Ovary (tissue), 3 donors: ENCODE data around the gene ITPKA.

ENCODE experiments used
- CTCF ChIP-seq, 3 donors: fragments of 450-650 bp in 2 of 3; fragments of 200-600 bp in 1 of 3; IDR thresholded peaks; one replicate each; pipeline versions ENCODE4 v1.5.1 to v1.8.0; 2016 to 2022; ENCODE audit warnings: antibody characterized with exemption in 3 of 3, mild to moderate bottlenecking in 1 of 3
- EP300 ChIP-seq: sonication (generic); formaldehyde crosslinking; IDR thresholded peaks from one replicate; pipeline ENCODE4 v1.6.1; 2017; ENCODE audit warnings: antibody characterized with exemption
- POLR2A ChIP-seq: fragments of 450-650 bp; IDR thresholded peaks from one replicate; pipeline ENCODE4 v1.6.1; 2017; ENCODE audit warnings: antibody characterized with exemption, mild to moderate bottlenecking, moderate library complexity
- donor health status: DM: no; HTN: no; CAD: no.

DNA sequence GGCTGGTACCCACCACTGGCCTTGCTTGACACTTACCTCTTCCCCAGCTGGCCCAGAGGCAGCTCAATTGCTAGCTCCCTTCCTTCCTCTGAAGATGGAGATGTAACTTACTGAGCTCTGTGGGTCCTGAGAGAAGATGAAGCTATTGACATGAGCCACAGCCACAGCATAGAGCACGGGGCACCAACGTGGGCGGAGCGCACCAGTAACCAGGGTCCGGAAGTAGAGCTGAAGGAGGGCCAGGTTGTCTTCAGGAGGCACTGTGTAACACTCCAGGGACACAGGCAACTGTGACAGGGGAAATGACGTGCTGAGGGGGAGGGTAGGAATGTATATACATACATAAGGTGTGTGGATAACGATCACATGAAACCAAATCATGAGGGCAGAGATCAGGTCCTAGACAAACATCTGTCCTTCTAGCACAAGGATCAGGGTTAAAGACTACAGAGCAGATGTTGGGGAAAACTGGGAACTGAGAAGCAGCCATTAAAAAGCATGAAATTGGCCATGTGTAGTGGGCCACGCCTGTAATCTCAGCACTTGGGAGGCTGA, 24.3 kb downstream of the ITPKA start:
- TF ChIP-seq CTCF (IDR thresholded peaks at IDR 0.05) (no peak), EP300 (no peak), POLR2A (no peak)
